ENCODE data around the gene DPP10.

DPP10 gene

GRCh38 chr2:114661971-114662939, 219.8 kb downstream of the DPP10 start:
- Histone ChIP-seq H3K27me3 (ENCODE audit: insufficient read depth, low read length) (no peaks in the 10 kb centered on the region), H2AFZ (ENCODE audit: low read length, unreplicated experiment) (no peak overlapping the region), H3K36me3 (ENCODE audit: insufficient read depth, low read length) (no peaks in the 10 kb centered on the region), H3K27ac (ENCODE audit: low read depth, low read length) (no peak overlapping the region), H3K79me2 (ENCODE audit: control insufficient read depth, insufficient read depth, low read length, unreplicated experiment) (no peaks in the 10 kb centered on the region), H3K4me3 (ENCODE audit: low read depth, low read length) (no peak overlapping the region), H3K4me1 (ENCODE audit: control insufficient read depth, insufficient read depth, low read length, unreplicated experiment) (no peaks in the 10 kb centered on the region)

- Histone ChIP-seq H3K4me3 (ENCODE audit: low read depth, low read length) (no peak overlapping the region), H3K36me3 (ENCODE audit: insufficient read depth, low read length) (no peaks in the 10 kb centered on the region), H3K79me2 (ENCODE audit: control insufficient read depth, insufficient read depth, low read length, unreplicated experiment) (no peaks in the 10 kb centered on the region), H2AFZ (ENCODE audit: low read length, unreplicated experiment) (no peak overlapping the region), H3K27ac (ENCODE audit: low read depth, low read length) (no peak overlapping the region), H3K4me1 (ENCODE audit: control insufficient read depth, insufficient read depth, low read length, unreplicated experiment) (no peaks in the 10 kb centered on the region), H3K27me3 (ENCODE audit: insufficient read depth, low read length) (no peaks in the 10 kb centered on the region)
Observed at GRCh38 chr2:114668415-114668814, 226.0 kb downstream of the DPP10 start.

- Histone ChIP-seq H2AFZ (ENCODE audit: low read length, unreplicated experiment) (no peak overlapping the region), H3K36me3 (ENCODE audit: insufficient read depth, low read length) (no peaks in the 10 kb centered on the region), H3K27me3 (ENCODE audit: insufficient read depth, low read length) (no peaks in the 10 kb centered on the region), H3K79me2 (ENCODE audit: control insufficient read depth, insufficient read depth, low read length, unreplicated experiment) (no peaks in the 10 kb centered on the region), H3K4me1 (ENCODE audit: control insufficient read depth, insufficient read depth, low read length, unreplicated experiment) (no peaks in the 10 kb centered on the region), H3K4me3 (ENCODE audit: low read depth, low read length) (no peak overlapping the region), H3K27ac (ENCODE audit: low read depth, low read length) (no peak overlapping the region)
Observed at GRCh38 chr2:114683251-114683650, 240.8 kb downstream of the DPP10 start.

- no peak overlapping the region for H3K27ac ChIP-seq (ENCODE audit: low read depth, low read length)
- H3K4me1 ChIP-seq (ENCODE audit: control insufficient read depth, insufficient read depth, low read length, unreplicated experiment): no peaks in the 10 kb centered on the region
- H3K36me3 ChIP-seq (ENCODE audit: insufficient read depth, low read length): no peaks in the 10 kb centered on the region
- H2AFZ ChIP-seq (ENCODE audit: low read length, unreplicated experiment): no peak overlapping the region
- H3K79me2 ChIP-seq (ENCODE audit: control insufficient read depth, insufficient read depth, low read length, unreplicated experiment): no peaks in the 10 kb centered on the region
- no peaks in the 10 kb centered on the region for H3K27me3 ChIP-seq (ENCODE audit: insufficient read depth, low read length)
- H3K4me3 ChIP-seq (ENCODE audit: low read depth, low read length): no peak overlapping the region
Observed at GRCh38 chr2:114684403-114684802, 242.0 kb downstream of the DPP10 start.

- Histone ChIP-seq H3K79me2 (ENCODE audit: control insufficient read depth, insufficient read depth, low read length, unreplicated experiment) (no peaks in the 10 kb centered on the region), H3K4me3 (ENCODE audit: low read depth, low read length) (no peak overlapping the region), H3K4me1 (ENCODE audit: control insufficient read depth, insufficient read depth, low read length, unreplicated experiment) (no peaks in the 10 kb centered on the region), H3K27me3 (ENCODE audit: insufficient read depth, low read length) (no peaks in the 10 kb centered on the region), H3K27ac (ENCODE audit: low read depth, low read length) (no peak overlapping the region), H3K36me3 (ENCODE audit: insufficient read depth, low read length) (no peaks in the 10 kb centered on the region), H2AFZ (ENCODE audit: low read length, unreplicated experiment) (no peak overlapping the region)
Observed at GRCh38 chr2:114685102-114685501, 242.7 kb downstream of the DPP10 start.

- Histone ChIP-seq H3K79me2 (ENCODE audit: control insufficient read depth, insufficient read depth, low read length, unreplicated experiment) (no peaks in the 10 kb centered on the region), H3K27ac (ENCODE audit: low read depth, low read length) (no peak overlapping the region), H3K4me3 (ENCODE audit: low read depth, low read length) (no peak overlapping the region), H3K36me3 (ENCODE audit: insufficient read depth, low read length) (no peaks in the 10 kb centered on the region), H3K4me1 (ENCODE audit: control insufficient read depth, insufficient read depth, low read length, unreplicated experiment) (no peaks in the 10 kb centered on the region), H3K27me3 (ENCODE audit: insufficient read depth, low read length) (no peaks in the 10 kb centered on the region), H2AFZ (ENCODE audit: low read length, unreplicated experiment) (no peak overlapping the region)
Observed at GRCh38 chr2:114688241-114688640, 245.8 kb downstream of the DPP10 start.

GRCh38 chr2:114698520-114698919, 256.1 kb downstream of the DPP10 start:
- Histone ChIP-seq H3K27me3 (ENCODE audit: insufficient read depth, low read length) (no peaks in the 10 kb centered on the region), H3K4me1 (ENCODE audit: control insufficient read depth, insufficient read depth, low read length, unreplicated experiment) (no peaks in the 10 kb centered on the region), H3K36me3 (ENCODE audit: insufficient read depth, low read length) (no peaks in the 10 kb centered on the region), H3K79me2 (ENCODE audit: control insufficient read depth, insufficient read depth, low read length, unreplicated experiment) (no peaks in the 10 kb centered on the region), H3K27ac (ENCODE audit: low read depth, low read length) (no peak overlapping the region), H2AFZ (ENCODE audit: low read length, unreplicated experiment) (no peak overlapping the region), H3K4me3 (ENCODE audit: low read depth, low read length) (no peak overlapping the region)

GRCh38 chr2:114699423-114699944, 257.0 kb downstream of the DPP10 start:
- no peak overlapping the region for H3K27ac ChIP-seq (ENCODE audit: low read depth, low read length)
- H3K27me3 ChIP-seq (ENCODE audit: insufficient read depth, low read length): no peaks in the 10 kb centered on the region
- H3K79me2 ChIP-seq (ENCODE audit: control insufficient read depth, insufficient read depth, low read length, unreplicated experiment): no peaks in the 10 kb centered on the region
- H3K36me3 ChIP-seq (ENCODE audit: insufficient read depth, low read length): no peaks in the 10 kb centered on the region
- H2AFZ ChIP-seq (ENCODE audit: low read length, unreplicated experiment): no peak overlapping the region
- H3K4me3 ChIP-seq (ENCODE audit: low read depth, low read length): no peak overlapping the region
- no peaks in the 10 kb centered on the region for H3K4me1 ChIP-seq (ENCODE audit: control insufficient read depth, insufficient read depth, low read length, unreplicated experiment)

- Histone ChIP-seq H3K27me3 (ENCODE audit: insufficient read depth, low read length) (no peaks in the 10 kb centered on the region), H3K36me3 (ENCODE audit: insufficient read depth, low read length) (no peaks in the 10 kb centered on the region), H3K4me1 (ENCODE audit: control insufficient read depth, insufficient read depth, low read length, unreplicated experiment) (no peaks in the 10 kb centered on the region), H3K4me3 (ENCODE audit: low read depth, low read length) (no peak overlapping the region), H3K79me2 (ENCODE audit: control insufficient read depth, insufficient read depth, low read length, unreplicated experiment) (no peaks in the 10 kb centered on the region), H2AFZ (ENCODE audit: low read length, unreplicated experiment) (no peak overlapping the region), H3K27ac (ENCODE audit: low read depth, low read length) (no peak overlapping the region)
Observed at GRCh38 chr2:114700440-114700839, 258.0 kb downstream of the DPP10 start.

GRCh38 chr2:114709936-114710850, 267.8 kb downstream of the DPP10 start:
- Histone ChIP-seq H3K4me1 (ENCODE audit: control insufficient read depth, insufficient read depth, low read length, unreplicated experiment) (no peaks in the 10 kb centered on the region), H2AFZ (ENCODE audit: low read length, unreplicated experiment) (no peak overlapping the region), H3K27ac (ENCODE audit: low read depth, low read length) (no peak overlapping the region)

More at GRCh38 chr2:114709936-114710850, 267.8 kb downstream of the DPP10 start:
- Histone ChIP-seq H3K4me3 (ENCODE audit: low read depth, low read length) (no peak overlapping the region), H3K79me2 (ENCODE audit: control insufficient read depth, insufficient read depth, low read length, unreplicated experiment) (no peaks in the 10 kb centered on the region), H3K36me3 (ENCODE audit: insufficient read depth, low read length) (no peaks in the 10 kb centered on the region), H3K27me3 (ENCODE audit: insufficient read depth, low read length) (no peaks in the 10 kb centered on the region)
